Measurements from ENCODE around the gene C17orf58. TPM values are rescaled to one million over a fixed set of nuclear protein-coding genes. Genes with fewer than 3 reads are reported as not detected.
"Not testable (repeated sequence)": the region's sequence is repeated elsewhere in the genome, so short reads cannot be mapped to it uniquely, and the experiment has no call there.

C17orf58 gene
- total RNA-seq, 3 donors from 2014 or later, result 6.6 to 18.7 (median 12.0) TPM

DNA sequence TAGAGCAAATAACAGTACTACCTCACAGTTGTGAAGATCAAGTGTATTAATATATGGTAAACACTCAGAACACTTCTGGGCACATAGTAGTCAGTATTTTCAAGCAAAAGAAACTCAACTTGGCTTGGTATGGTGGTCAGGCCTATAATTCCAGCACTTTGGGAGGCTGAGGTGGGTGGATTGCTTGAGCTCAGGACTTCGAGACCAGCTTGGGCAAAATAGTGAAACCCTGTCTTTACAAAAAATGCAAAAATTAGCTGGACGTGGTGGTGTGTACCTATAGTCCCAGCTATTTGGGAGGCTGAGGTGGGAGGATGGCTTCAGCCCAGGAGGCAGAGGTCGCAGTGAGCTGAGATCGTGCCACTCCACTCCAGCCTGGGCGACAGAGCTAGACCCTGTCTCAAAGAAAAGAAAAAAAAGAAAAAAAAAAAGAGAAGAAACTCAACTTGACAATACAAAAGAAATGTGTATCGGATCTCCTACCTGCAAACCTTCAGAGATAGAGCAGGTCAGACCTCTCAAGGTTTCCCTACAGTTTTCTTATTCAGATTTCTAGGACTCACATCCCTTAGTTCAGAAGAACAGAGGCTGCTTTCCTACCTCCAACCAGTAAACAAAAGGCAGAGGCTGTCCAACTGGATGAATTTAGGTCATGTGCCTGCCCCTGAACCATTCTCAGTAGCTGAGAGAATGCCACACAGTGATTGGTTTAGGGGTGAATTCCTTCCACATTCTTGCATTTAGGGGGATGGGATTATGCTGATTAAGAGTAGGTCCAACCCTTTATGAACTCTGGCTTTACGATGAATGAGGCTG lies 37.6 kb upstream of the C17orf58 start:
- Histone ChIP-seq H3K4me1 (peaks cover 0 to 8% of the 10 kb centered on the region in 2 donors), H3K27ac (no peak overlapping the region), H3K36me3 (no peaks in the 10 kb centered on the region), H3K4me3 (no peak overlapping the region), H3K27me3 (no peaks in the 10 kb centered on the region), H3K9me3 (no peaks in the 10 kb centered on the region)
- DNase-seq (ENCODE audit: low spot score in 2 of 2), result no peak
- TF ChIP-seq POLR2A (IDR thresholded peaks at IDR 0.05) (no peak), POLR2AphosphoS5 (IDR thresholded peaks at IDR 0.05) (no peak)
- TF ChIP-seq, protein P1, sequence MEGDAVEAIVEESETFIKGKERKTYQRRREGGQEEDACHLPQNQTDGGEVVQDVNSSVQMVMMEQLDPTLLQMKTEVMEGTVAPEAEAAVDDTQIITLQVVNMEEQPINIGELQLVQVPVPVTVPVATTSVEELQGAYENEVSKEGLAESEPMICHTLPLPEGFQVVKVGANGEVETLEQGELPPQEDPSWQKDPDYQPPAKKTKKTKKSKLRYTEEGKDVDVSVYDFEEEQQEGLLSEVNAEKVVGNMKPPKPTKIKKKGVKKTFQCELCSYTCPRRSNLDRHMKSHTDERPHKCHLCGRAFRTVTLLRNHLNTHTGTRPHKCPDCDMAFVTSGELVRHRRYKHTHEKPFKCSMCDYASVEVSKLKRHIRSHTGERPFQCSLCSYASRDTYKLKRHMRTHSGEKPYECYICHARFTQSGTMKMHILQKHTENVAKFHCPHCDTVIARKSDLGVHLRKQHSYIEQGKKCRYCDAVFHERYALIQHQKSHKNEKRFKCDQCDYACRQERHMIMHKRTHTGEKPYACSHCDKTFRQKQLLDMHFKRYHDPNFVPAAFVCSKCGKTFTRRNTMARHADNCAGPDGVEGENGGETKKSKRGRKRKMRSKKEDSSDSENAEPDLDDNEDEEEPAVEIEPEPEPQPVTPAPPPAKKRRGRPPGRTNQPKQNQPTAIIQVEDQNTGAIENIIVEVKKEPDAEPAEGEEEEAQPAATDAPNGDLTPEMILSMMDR (IDR thresholded peaks at IDR 0.05), result no peak
- intact Hi-C loops (cut with DNase I; ENCODE audit: low total_unique reads), result no loop called here

DNA sequence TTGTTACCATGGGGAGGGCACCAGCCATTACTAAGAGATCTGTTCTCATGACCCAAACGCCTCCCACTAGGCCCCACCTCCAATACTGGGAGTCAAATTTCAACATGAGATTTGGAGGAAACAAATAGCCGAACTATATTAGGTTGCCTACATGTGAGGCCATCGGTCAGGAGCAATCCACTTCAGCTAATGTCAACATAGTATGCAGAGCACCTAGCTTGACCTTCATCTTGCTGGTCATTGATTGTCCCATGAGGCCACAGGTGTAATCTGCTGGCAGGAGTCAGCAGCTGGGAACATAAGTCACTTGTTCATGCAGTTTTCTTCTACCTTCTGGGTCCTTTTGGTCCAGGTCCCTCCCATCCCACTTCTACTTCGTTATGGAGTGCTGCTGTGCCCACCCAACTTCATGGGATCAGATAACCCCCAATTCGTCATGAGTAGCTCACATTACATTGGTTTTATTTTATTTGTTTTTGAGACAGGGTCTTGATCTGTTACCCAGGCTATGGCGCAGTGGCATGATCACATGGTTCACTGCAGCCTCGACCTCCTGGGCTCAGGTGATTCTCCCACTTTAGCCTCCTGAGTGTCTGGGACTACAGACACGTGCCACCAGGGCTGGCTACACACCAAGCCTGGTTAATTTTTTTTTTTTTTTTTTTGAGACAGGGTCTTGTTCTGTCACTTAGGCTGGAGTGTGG lies 33.4 kb upstream of the C17orf58 start:
- no peaks in the 10 kb centered on the region for H3K27me3 ChIP-seq
- intact Hi-C loops (cut with DNase I; ENCODE audit: low total_unique reads), result no loop called here
- no peak overlapping the region for H3K27ac ChIP-seq
- H3K4me1 ChIP-seq, result peaks cover 0 to under 1% of the 10 kb centered on the region in 2 donors
- no peaks in the 10 kb centered on the region for H3K36me3 ChIP-seq
- H3K9me3 ChIP-seq, result no peaks in the 10 kb centered on the region
- DNase-seq (ENCODE audit: low spot score in 2 of 2), result no peak
- TF ChIP-seq, protein P1 (IDR thresholded peaks at IDR 0.05), result no peak
- no peak for TF ChIP-seq POLR2A (IDR thresholded peaks at IDR 0.05)
- no peak for TF ChIP-seq POLR2AphosphoS5 (IDR thresholded peaks at IDR 0.05)
- no peak overlapping the region for H3K4me3 ChIP-seq

GRCh38 chr17:68022547-68022946 lies 26.3 kb upstream of the C17orf58 start:
- H3K4me3 ChIP-seq; H3K27me3 ChIP-seq; H3K36me3 ChIP-seq; H3K27ac ChIP-seq; DNase-seq (ENCODE audit: low spot score in 2 of 2); H3K4me1 ChIP-seq; intact Hi-C loops (cut with DNase I; ENCODE audit: low total_unique reads); H3K9me3 ChIP-seq: not testable (repeated sequence)

DNA sequence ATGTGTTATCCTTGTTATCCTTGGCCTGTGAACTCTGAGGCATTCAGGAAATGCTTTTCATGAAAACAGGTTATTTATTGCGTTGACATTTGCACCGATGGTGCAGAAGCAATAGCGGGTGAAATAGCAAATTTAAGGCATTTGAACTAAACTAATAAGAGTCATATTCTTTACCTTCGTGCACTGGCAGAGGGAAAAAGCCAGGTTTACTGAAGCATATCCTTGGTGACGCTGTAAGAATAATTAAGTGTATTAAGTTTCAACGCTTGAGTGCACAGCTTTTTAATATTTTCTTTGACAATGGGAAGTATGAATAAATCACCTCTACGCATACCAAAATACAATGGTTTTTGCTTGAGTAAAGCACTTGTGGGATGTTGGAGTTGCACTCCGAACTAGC lies 25.7 kb upstream of the C17orf58 start:
- no peaks in the 10 kb centered on the region for H3K36me3 ChIP-seq
- intact Hi-C loops (cut with DNase I; ENCODE audit: low total_unique reads), result no loop called here
- H3K4me1 ChIP-seq, result no peaks in the 10 kb centered on the region

DNA sequence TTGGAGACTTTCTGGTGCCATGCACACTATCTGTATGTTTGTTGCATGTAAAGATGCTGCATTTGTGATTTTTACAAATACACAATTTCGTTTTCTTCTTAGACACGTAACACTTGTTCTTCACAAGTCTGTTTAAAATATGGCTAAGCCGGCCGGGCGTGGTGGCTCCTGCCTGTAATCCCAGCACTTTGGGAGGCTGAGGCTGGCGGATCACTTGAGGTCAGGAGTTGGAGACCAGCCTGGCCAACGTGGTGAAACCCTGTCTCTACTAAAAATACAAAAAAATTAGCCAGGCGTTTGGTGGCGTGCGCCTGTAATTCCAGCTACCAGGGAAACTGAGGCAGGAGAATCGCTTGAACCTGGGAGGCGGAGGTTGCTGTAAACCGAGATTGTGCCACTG lies 24.5 kb upstream of the C17orf58 start:
- H3K36me3 ChIP-seq; H3K4me1 ChIP-seq; intact Hi-C loops (cut with DNase I; ENCODE audit: low total_unique reads); H3K27me3 ChIP-seq; H3K9me3 ChIP-seq; DNase-seq (ENCODE audit: low spot score in 2 of 2): not testable (repeated sequence)
- Histone ChIP-seq H3K27ac (peak overlapping the region; percentile 81 to 87), H3K4me3 (peak overlapping the region; percentile 50 to 74 (median 65))

More for the DNA sequence above, 25.7 kb upstream of the C17orf58 start:
- Histone ChIP-seq H3K27ac (no peak overlapping the region), H3K9me3 (no peaks in the 10 kb centered on the region), H3K27me3 (no peaks in the 10 kb centered on the region), H3K4me3 (no peak overlapping the region)
- TF ChIP-seq, protein P1 (IDR thresholded peaks at IDR 0.05), result no peak
- TF ChIP-seq POLR2AphosphoS5 (IDR thresholded peaks at IDR 0.05) (no peak), POLR2A (IDR thresholded peaks at IDR 0.05) (no peak)
- no peak for DNase-seq (ENCODE audit: low spot score in 2 of 2)

DNA sequence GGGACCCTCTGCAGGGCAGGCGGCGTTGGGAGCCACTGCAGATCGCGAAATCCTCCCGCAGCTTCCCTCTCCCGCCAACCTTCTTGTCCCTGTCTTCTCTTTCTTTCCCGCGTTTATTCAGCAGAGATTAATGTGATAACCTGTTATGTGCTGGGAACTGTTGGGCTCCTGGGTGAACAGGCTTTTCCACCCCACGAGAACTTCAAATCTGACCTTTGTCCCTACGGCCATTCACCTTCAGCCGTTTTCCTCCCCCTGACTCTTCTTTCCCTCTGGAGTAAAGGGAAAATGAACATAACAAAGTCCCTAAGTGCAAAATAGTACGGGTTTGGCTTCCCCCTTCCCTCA lies 24.1 kb upstream of the C17orf58 start:
- Histone ChIP-seq H3K36me3 (no peaks in the 10 kb centered on the region), H3K9me3 (no peaks in the 10 kb centered on the region), H3K27ac (peak overlapping the region; percentile 81 to 87), H3K4me1 (no peaks in the 10 kb centered on the region), H3K4me3 (peak overlapping the region; percentile 50 to 74 (median 65)), H3K27me3 (no peaks in the 10 kb centered on the region)
- intact Hi-C loops (cut with DNase I; ENCODE audit: low total_unique reads), result no loop called here
- TF ChIP-seq, protein P1 (IDR thresholded peaks at IDR 0.05), result no peak
- TF ChIP-seq POLR2A (IDR thresholded peaks at IDR 0.05) (no peak), POLR2AphosphoS5 (IDR thresholded peaks at IDR 0.05) (no peak)
- DNase-seq (ENCODE audit: low spot score in 2 of 2), result no peak
